Dedifferentiated amniotic fluid mesenchymal stem cell (primary cell): ENCODE data around the gene CEP162.
"Not testable (repeated sequence)": the region's sequence is repeated elsewhere in the genome, so short reads cannot be mapped to it uniquely, and the experiment has no call there.

ENCODE experiments used
- DNase-seq: peaks from one replicate; pipeline ENCODE4 v3.0.0-alpha.2; 2016; ENCODE audit errors: extremely low spot score

Gene CEP162, protein sequence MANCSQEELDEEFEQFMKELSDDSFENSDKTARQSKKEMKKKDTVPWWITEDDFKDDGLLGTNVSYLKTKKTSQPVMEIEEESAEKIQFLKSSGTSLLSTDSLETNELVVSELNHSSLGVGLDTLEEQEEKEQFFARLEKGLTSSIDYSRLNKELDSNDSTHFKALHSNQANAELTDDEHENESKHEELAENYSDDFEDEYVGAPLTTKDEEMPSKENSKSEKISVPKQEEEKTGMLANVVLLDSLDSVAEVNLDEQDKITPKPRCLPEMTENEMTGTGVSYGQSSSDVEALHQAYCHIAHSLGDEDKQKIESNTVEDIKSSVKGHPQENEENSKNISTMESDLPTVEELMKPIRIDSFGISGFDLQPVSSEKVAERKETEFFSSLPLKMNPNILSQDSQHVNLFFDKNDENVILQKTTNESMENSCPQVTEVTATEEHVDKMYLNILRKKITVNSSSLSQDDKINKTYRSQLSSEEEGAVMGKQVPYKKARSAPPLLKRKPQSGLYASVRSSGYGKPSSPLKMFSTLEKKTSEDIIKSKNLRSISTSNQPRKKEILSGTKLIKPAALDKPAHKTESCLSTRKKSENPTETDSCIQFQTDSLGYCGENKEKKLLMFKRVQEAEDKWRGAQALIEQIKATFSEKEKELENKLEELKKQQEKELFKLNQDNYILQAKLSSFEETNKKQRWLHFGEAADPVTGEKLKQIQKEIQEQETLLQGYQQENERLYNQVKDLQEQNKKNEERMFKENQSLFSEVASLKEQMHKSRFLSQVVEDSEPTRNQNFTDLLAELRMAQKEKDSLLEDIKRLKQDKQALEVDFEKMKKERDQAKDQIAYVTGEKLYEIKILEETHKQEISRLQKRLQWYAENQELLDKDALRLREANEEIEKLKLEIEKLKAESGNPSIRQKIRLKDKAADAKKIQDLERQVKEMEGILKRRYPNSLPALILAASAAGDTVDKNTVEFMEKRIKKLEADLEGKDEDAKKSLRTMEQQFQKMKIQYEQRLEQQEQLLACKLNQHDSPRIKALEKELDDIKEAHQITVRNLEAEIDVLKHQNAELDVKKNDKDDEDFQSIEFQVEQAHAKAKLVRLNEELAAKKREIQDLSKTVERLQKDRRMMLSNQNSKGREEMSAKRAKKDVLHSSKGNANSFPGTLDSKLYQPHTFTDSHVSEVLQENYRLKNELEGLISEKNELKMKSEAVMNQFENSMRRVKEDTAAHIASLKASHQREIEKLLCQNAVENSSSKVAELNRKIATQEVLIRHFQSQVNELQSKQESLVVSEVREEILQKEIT (N-terminal part only)

DNA sequence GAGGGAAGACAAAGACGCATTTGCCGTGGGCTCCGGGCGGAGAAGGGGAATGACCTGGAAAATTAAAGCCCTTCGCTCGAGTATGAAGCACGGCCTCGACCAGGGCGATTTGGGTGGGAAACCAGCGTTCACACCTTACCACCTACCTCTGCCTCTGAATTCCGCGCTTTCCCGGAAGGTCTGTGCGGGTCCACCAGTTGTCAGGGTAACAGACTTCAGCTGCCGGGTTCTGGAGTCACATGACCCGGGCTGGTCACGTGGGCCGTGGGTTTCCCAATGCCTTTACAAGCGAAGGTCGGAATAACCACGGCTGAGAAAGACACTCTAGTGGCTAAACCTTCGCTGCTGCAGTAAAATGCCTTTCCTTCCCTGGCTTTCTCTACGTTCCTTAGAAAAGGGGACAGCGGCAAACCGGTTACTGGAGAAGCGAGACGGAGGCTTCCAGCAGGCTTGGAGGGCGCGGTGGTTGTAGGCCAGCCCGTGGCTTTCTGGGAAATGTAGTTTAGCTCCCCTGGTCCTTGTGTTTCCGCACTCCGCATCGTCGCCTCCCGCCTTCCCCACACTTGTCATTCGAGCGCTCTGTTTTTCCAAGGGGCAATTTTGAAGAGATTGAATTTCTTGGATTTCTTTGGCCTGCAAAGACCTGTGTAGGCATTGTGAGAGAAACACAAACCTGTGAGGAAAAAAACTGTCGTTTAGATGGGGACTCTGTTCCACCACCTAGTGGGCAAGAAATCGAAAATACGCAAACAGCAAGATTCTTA lies at the start of gene CEP162:
TSS of gene CEP162 (minus strand) at position 210 of the 764 bp plus-strand sequence. CDS start 1,250 bp downstream, outside the sequence.
- peak; percentile 87 for DNase-seq

DNA sequence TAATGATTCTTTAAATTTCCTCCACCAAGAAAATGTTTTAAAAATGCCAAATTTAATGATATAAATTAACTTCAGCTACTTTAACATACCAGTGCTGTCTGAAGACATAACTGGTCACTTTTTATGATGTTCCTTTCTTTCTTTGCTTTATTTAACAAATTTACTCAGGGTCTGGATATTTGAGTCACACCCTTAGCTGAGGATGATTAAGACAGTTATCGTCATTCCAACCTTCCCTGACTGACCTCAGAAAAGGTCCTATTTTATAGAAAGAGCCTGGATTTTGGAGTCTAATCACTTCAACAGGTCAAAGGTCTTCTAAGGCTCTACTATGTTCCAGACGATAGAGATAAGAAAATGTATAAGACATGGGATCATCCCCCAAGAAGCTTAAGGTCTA lies 47.4 kb upstream of the CEP162 start:
- DNase-seq: no peak

DNA sequence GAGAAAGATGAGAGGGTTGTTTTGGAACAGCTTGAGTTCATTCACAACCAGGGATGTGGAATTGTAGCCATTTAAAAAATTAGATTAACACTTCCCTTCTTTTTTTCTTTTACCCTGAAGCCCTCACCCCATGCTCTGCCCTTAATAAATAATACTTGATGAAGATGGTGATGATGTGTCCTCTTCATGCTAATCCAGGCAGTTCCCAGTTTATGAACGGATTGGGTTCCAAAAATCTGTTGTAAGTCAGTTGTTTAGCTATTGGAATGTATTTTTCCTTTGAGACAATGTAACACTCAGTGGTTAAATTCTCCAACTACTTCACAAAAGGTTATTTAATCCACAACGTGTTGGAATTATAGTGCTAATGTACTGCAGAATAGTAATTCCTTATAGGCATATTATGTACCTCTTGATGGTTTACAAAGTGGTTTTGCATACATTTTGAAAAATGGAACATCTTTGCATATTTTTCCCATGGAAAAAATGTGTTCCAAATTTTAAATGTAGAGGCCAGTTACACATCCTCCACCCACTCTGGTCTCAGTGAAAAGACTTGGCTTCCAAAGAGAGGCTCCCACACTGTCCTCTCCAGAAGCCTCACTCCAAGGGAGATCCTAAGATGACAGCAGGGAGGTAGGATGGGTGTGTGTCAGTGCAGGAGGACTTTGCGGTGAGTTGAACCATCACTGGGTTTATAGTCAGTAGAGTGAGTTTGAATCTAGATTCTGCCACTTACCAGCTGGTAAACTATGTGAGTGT lies 45.8 kb upstream of the CEP162 start:
- DNase-seq: no peak

DNA sequence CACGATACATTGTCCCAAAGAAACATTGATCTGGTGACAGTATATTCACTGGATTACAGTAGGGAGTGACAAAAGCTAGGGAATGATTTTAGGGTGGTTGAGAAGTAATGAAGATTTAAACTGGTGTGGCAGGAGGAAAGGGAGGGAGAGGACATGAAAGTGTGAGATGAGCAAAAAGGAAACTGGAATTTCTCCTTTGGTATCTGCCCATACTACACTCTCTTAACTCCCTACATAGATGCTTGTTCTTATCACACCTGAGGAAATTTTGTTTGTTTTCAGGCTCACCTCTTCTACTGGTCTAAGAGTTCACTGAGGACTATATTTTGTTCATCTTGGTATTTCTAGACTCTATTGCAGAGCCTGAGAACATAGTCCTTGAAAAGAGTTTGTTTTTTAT lies 44.9 kb upstream of the CEP162 start:
- no peak for DNase-seq

DNA sequence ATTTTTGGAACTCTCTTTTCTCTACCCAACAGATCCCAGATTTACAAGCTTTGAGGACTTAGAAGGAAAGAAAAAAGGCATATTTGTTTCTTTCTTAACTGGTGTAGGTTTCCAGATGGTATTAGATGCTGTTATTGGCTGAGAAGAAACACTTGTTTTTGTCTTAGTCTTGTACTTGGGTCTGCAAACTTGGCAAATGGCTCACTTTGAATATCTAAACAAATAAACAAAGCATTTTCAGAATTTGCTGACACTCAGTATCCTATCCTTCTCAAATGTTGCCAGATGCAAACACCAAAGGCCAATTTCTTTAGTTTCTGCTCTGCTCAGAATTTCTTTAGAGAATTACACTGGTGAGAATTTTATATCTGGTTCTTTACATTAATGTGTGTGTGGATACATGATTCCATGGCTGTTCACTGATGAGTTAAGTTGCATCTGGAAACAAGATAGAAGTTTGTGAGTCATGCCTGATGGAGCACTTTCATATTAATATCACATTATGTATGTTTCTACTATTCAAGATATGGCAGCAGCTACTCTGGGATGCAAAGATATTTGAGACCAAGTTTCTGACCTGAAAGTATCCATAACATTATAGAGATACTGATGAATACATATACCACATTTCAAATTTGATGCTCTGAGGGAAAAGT lies 43.7 kb upstream of the CEP162 start:
- DNase-seq: no peak

DNA sequence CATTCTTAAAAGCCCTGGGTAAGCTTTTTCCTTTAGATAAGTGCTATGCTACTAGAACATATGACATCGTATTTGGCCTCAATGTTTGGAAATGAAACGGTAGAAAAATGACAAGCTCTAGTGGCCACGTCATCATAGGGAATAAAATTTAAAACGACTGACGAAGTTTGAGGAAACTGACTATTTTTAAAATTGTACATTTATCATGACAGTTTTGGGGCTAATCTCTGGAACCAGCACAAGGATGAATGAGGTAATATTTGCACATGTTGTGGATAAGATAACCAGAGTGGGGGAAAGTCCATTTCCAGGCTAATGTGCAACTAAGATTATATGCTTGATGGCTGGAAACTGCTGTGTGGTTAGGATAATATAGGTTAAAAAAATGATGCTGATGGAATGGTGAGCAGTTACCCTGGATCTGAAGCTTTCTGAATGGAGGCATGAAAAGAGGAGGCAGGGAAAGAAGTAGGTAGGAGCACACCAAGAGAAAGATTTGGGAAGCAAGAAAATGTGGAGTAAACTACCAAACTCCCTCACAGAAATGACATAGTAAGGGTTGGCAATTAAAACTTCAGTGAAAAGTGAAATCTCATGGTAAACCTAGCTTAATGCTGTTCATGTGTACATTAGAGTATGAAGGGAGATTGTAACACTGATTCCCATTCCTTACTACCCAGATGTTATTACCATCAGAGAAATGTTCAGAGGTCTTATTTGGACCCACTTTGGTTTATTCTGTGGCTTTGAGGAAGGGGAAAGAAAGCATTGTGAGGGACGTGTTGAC lies 42.7 kb upstream of the CEP162 start:
- no peak for DNase-seq

DNA sequence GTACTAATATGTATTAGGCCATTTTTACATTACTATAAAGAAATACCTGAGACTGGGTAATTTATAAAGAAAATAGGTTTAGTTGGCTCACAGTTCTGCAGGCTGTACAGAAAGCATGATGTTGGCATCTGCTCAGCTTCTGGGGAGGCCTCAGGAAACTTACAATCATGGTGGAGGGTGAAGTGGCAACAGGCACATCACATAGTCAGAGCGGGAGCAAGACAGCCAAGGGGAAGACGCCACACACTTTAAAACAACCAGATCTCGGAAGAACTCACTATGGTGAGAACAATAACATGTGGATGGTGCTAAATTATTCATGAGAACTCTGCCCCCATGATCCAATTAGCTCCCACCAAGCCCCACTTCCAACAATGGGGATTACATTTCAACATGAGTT lies 41.3 kb upstream of the CEP162 start:
- no peak for DNase-seq

DNA sequence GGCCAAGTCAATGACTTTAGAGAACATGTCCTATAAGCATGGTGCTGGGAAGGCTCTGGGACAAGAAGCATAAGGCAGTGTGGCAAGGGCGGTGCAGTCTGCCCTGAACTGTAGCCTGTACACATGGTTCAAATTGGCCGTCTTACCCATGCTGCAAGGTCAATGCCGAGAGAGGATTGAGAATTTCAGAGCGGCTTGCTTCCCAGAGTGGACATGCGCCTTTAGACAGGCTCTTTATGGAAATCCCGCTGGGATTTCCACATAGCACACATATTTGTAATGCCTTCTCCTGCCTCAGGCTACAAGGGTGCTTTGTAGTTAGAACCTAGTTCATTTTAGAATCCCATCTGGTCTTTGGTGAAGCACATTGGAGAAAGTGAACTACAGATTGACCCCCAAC lies 36.1 kb upstream of the CEP162 start:
- DNase-seq: no peak

DNA sequence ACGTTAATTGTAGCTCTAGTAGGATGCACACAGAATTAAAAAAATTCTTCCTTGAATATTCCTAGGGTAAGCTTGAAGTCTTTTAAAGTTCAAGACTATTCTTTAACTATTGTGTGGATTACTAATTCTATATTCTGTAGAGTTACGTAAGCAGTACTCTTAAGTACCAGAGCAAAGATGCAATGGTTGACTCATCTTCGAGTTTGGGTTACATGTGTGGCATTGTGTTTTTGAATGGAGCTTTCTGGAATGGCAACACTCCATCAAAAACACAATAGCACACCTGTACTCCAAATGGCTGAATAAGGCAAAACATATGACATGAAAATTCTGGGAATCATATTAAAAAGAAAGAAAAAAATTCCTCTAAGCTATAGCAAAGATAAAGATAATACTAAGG lies 33.5 kb upstream of the CEP162 start:
- no peak for DNase-seq

DNA sequence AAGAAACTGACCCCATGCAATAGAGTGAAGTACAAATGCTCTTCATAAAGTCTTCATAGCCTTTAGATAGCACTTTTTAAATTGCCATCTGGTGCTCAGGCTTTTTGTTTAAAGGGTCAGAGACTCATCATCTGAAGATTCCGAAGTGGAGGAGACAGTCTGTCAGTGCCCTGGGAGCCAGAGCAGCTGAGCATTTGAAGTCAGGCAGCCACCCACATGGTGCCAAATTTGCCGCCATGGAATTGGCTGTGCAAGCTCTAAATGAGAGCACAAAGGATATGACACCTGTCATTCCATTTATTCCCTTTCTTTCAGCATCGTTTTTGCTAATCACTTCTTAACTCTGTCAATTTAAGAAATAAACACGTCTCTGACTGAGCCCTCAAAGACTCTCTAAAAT lies 32.8 kb upstream of the CEP162 start:
- no peak for DNase-seq

DNA sequence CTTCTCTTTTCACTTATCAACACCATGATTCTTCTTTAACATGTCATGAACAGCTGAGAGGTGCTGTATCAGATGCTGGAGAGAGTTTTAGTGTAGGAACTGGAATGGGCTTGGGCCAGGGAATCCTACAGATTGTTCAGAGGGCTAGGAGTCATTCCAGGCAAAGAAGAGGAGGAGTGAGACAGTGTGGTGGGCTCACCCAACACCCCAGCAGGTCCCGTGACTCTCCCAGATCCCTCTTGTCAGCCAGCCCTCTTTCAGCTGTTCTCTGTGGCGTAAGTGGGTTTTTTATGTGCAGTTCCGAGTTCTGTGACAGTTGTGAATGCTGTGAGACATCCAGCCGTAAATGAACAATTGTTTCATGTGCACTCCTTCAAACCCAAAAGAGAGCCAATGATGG lies 31.4 kb upstream of the CEP162 start:
- no peak for DNase-seq

DNA sequence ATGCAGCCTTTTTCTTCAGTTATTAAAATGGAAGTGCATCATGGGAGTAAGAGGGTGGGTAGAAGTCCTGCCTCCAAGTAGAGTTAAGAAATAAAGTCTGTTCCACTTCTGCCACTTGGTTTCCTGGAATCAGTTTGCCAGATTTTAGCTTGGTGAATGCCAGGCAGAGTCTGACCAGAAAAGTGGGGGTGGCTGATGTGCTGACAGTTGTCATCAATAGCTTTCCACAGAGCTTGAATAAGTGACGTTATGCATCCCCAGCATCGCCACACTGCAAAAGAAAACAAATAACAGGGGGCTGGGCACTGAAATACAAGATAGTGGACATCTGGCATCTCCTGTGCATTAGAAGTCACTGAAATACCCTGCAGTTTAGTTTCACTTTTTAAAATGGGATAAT lies 30.8 kb upstream of the CEP162 start:
- no peak for DNase-seq

DNA sequence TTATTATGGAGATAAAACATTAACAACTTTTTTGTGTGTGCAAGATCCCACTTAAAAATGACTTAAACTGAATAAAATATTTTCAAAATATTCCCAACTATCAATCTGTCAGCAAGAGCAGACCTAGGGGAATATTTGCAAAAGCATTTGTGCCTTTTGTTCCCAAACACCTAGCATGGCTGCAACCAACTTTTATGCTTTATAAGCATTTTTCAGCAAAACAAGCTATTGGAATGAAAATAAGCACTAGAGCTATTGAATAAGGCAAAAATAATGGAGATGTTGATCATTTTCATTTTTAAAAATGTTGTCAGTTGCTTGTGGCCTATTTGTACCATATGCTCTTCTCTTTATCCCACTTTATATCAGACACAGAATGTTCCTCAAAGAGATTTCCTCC lies 28.2 kb upstream of the CEP162 start:
- no peak for DNase-seq

DNA sequence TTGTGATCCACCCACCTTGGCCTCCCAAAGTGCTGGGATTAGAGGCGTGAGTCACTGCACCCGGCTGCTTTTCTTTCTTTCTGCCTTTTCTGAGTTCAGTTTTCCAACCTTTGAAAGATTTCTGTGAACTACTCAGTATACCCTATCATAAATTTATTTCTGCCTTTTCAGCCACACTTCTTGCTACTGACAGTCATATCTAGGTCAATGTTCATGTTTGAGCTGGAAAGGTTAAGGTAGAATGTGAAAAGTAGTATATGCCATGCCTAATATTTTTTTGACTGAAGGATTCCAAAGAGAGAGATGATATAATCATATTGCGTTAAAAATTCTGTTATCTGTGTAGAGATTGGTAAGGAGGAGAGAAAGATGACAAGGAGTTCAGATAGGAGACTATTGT lies 25.9 kb upstream of the CEP162 start:
- DNase-seq: no peak

DNA sequence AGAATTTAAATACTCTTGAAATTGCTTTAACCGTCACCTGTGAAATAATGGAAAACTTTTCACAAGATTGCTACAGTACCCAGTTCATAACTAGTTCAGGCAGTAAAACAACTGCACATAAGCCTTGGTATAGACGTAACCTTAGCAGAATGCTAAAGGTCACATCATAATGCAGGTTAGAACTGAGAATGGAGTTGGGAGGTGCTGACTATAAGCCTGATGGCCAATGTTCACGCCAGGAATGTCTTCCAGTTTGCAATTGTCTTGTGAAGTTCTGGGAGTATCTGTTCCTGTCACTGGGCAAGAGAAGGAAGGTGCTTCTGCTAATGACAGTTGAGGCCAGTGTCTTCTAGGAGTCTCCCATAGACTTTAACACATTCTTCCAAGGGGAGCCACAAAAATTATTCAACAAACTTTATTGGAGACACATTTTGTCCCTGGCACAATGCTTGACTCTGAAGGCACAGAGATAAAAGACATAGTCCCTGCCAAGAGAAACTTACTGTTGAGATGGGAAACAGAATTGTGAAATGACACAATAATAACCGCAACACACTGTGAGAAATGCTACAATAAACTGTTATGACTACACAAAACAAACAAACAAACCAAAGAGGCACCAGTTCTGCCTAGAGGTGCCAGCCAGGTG lies 24.6 kb upstream of the CEP162 start:
- no peak for DNase-seq

DNA sequence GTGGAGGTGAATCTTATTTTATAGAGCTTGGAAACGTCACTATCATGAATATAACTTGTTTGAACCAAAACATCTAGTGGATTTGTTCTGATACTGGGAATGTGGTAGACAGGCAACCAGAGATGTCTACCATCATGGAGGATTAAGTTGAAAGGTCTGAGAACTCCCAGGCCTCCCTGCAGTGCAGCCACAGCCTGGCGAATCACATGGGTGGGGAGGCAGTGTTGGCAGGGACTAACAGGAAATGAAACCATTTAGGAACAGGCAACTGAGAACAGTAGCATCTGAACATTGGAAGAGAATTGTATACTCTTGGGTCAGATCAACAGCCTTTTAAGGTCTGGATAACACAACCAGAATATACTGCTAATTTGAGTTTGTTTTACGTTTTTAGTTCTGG lies 22.3 kb upstream of the CEP162 start:
- no peak for DNase-seq

DNA sequence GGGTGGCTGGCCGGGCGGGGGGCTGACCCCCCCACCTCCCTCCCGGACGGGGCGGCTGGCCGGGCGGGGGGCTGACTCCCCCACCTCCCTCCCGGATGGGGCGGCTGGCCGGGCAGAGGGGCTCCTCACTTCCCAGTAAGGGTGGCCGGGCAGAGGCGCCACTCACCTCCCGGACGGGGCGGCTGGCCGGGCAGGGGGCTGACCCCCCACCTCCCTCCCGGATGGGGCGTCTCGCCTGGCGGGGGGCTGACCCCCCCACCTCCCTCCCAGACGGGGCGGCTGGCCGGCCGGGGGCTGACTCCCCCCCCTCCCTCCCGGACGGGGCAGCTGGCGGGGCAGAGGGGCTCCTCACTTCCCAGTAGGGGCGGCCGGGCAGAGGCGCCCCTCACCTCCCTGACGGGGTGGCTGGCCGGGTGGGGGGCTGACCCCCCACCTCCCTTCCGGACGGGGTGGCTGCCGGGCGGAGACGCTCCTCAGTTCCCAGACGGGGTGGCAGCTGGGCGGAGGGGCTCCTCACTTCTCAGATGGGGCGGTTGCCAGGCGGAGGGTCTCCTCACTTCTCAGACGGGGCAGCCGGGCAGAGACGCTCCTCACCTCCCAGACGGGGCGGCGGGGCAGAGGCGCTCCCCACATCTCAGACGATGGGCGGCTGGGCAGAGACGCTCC lies 17.1 kb upstream of the CEP162 start:
- not testable (repeated sequence) for DNase-seq

DNA sequence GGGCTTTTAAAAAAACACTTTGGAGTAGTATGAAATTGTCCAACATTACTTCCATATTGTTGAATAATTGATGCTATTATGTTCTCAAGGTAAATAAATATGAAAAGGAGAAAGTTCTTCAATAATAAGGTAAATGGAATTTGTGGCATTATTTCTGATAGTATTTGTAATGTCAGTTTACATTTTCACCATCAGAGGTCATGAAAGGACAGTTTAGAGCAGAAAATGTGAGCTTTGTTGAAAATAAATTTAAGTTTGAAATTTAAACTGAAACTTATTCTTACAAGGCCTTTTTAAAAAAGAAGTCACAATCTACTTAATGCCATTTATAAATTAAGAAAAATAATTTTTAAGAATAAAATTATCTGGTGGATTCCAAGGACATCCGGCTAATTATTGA lies 15.8 kb upstream of the CEP162 start:
- no peak for DNase-seq
